Measurements from ENCODE around the gene SEMA5B. TPM values are rescaled to one million over a fixed set of nuclear protein-coding genes. Genes with fewer than 3 reads are reported as not detected.

Gene SEMA5B
- total RNA-seq, 1 donor from 2014 or later, result not detected

DNA sequence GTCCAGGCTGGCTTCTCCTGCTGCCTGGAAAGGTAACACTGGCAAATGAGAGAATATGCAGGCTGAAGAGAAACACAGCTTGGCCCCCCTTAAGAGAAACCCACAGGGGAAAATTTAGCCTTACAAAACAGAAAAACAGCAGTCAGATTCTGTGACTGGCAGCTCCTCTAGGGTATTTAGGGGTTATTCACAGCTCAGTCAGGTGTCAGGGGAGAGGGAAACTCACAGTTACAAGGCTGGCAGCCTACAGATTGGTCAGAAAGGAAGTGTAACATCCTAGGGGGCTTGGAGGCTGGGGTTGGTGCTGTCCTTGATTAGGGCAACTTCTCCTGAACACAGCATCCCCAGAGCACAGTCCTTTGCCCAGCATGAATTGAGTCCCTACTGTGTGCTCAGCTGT, 81.4 kb downstream of the SEMA5B start:
- no peak for DNase-seq (ENCODE audit: low read depth)
- no peak overlapping the region for H3K4me3 ChIP-seq (ENCODE audit: low read depth, low read length)
- TF ChIP-seq CTCF (conservative IDR thresholded peaks at IDR 0.05; ENCODE audit: low read depth, low read length), result no peak

GRCh38 chr3:122945230-122945629, 82.3 kb downstream of the SEMA5B start:
- H3K4me3 ChIP-seq (ENCODE audit: low read depth, low read length), result no peak overlapping the region
- no peak for DNase-seq (ENCODE audit: low read depth)
- TF ChIP-seq CTCF (conservative IDR thresholded peaks at IDR 0.05; ENCODE audit: low read depth, low read length), result no peak

- no peak overlapping the region for H3K4me3 ChIP-seq (ENCODE audit: low read depth, low read length)
- DNase-seq (ENCODE audit: low read depth), result no peak
- TF ChIP-seq CTCF (conservative IDR thresholded peaks at IDR 0.05; ENCODE audit: low read depth, low read length), result no peak
Observed at GRCh38 chr3:122944671-122945161, 82.8 kb downstream of the SEMA5B start.

- no peak overlapping the region for H3K4me3 ChIP-seq (ENCODE audit: low read depth, low read length)
- no peak for TF ChIP-seq CTCF (conservative IDR thresholded peaks at IDR 0.05; ENCODE audit: low read depth, low read length)
- DNase-seq (ENCODE audit: low read depth), result no peak
Observed at GRCh38 chr3:122943828-122944190, 83.8 kb downstream of the SEMA5B start.

DNA sequence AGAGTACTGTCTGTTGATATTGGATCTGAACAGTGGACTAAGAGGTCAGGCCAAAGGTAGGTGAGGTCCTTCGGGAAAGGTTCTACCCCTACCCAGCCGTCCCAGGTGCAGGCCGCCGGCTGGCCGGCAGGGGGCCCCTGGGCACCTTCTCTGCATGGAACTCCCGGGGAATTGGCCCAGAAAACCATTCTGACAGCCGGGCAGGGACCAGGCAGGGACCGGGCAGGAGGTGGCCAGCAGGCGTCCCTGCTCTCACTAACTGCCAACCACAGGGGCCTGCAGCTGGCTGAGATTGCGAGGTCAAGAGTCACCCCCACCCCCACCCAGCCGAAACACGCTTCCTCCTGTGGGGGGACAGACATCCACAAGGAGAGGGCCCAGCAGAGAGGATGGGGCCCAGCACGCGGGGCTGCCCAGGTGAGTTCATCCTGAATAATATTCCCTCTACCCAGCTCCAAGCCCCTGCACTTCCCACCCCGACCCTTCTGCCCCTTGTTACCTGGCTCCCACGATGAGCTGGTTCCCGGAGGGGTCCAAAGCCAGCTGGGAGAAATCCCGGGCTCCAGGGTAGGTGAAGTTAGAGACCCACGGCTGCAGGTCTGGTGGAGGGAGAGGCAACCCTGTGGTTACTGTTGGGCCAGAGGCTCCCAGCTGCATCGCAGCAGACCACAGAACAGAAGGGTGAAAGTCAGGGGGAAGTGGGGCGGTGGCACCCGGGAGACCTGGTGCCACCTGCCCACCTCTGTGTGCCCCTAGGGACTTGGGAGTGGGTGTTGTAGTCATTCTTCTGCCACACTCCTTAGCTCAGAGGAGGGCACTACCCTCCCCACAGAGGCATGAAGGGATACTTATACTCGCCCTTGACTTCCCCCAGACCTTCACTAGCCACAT, 84.4 kb downstream of the SEMA5B start:
- H3K4me3 ChIP-seq (ENCODE audit: low read depth, low read length), result no peak overlapping the region
- TF ChIP-seq CTCF (conservative IDR thresholded peaks at IDR 0.05; ENCODE audit: low read depth, low read length), result peak; percentile 98
- DNase-seq (ENCODE audit: low read depth), result no peak

DNA sequence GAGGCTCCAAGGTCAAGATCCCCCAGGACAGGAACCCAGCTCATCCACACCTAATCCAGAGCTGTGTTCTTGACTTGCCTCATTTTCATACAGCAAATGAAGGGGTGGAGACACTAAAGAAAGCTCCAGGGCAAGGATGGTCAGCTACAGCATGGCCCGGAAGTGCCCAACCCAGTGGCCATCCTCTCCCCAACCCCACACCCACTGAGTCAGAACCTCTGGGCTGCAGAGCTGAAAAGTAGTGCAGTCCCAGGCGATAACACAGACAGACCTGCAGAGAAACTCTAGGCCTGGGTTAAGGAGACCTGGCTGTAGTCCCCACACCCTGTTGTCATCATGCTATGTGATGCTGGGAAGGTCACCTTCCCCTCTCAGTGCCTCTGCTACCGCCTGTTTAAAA, 85.3 kb downstream of the SEMA5B start:
- no peak for DNase-seq (ENCODE audit: low read depth)
- no peak overlapping the region for H3K4me3 ChIP-seq (ENCODE audit: low read depth, low read length)
- no peak for TF ChIP-seq CTCF (conservative IDR thresholded peaks at IDR 0.05; ENCODE audit: low read depth, low read length)

All from epithelial cell of proximal tubule (primary cell).